Measurements from ENCODE around the gene CFL1.

CFL1 gene

DNA sequence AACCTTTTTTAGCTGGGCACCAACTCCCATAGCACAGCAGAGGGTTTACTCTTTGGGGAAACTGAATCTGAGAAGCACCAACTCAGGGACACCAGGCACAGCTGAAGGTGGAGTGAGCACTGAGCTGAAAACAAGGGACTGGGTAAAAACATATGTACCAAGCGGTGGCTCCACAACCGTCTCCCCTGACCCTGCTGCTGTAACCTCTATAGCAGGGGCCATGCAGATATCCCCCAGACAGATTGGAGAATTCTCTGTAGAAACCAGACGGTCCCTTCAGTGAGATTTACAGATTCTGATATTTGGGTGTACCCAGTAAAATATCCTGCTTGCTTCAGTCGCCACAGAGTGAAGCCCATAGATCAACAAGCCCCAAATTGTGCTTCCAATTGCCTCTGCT lies 28.5 kb downstream of the CFL1 start:
- DNase-seq = no peak

DNA sequence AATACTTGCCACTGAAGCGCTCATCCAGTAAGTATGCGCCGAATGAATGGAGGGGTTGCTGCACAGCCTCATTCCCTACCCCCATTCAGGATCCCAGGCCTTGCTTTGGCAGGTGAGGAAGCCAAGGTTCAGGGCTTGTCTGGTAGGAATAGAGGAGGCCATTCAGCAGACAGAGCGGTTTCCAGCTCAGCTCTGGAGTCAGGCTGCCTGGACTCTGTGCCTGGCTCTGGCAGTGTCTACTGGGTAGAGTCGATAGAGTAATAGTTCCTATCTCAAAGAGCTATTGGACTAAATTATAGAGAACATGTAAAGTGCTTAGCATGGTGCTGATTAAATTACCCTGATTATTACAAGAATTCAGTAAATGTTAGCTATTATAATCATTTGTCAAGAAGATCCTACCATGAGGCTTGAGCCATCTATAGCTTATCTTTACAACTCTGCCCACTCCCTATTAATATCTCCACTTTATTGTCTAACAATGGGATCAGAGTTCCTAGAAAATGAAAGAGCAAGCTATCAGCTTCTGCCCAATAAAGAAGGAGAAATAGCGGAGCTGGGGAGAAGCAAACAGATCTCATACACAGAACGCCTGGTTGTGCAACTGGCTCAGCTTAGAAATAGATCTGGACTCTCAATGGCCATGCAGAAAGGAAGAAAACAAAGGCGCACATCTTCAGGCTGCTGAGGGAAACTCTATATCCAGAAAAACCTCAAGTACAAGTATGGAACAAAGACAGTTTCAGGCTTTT lies 30.8 kb downstream of the CFL1 start:
- no peak for DNase-seq

GRCh38 chr11:65822776-65823528 lies 35.0 kb downstream of the CFL1 start:
- DNase-seq = no peak

DNA sequence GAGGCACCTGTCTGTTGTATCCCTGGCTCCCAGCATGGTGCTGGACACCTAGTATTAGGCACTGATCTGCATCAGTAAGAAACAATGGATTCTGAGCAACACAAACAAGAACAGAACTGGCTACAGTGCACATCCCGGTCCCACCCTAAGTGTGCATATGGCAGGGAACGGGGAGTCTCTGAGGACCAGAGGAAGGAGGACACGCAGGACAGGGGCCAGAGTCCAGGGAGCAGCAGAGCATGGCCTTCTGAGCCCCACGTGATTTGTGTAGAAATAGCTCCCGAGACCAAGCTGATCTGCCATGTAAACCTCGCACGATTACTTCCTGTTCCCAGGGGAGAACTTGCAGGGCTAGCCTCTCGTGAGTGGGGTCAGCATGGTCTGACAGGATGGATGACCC lies 36.9 kb downstream of the CFL1 start:
- peak; percentile 63 for DNase-seq

DNA sequence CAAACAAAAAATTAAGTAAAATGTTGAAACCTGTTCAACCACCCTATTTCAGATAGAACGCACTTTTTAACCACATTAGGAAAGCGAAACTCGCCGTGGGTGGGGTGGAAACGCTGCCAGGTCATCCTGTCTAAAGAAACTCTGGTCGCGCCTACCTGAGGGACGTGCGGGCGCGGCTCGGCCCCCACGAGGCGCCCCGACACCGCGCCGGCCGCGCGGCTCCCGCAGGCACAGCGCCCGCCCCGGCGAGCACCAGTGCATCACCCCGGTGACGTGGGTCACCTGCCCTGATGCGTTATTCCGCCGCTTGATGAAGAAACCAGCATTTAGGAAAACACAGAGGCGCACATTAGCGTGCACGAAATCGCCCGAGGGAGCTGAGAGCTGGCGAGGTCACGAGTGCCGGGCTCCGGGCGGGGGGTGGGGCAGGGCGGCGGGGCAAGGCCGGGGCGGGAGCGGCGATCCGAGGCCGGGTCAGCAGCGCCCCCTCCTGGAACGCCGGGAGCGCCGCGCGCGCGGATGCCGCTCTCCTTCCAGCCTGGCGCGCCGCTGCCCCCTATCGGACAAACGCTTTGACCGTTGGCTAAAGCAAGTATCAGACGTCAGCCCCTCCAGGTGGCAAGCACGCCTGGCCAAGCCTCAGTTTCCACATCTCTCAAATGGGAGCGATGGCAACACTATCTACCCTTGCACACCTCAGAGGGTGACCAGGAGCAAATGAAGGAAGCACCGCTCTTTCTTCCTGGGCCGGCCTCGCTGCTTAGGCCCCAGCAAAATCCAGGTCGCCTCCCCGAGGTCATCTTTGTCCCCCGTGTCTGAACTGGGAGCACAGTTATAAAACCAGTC lies 39.9 kb downstream of the CFL1 start:
- peak; percentile 90 for DNase-seq

DNA sequence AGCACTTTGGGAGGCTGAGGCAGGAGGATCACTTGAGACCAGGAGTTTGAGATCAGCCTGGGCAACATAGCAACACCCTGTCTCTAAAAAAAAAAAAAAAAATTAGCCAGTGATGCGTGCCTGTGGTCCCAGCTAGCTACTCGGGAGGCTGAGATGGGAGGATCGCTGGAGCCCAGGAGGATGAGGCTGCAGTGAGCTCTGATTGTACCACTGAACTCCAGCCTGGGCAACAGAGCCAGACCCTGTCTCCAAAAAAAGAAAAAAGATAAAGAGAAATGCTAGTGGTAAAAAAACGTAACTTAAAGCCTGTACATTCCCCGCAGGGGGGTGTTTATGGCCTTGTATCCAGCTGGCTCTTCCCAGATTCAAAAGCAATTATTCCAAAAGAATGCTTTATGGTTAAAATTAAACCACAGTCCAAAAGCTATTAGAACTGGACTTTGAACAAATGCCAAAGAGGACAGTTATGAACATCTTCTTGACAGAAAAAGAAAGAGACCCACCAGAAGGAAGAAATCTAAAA lies 40.6 kb downstream of the CFL1 start:
- DNase-seq = no peak

DNA sequence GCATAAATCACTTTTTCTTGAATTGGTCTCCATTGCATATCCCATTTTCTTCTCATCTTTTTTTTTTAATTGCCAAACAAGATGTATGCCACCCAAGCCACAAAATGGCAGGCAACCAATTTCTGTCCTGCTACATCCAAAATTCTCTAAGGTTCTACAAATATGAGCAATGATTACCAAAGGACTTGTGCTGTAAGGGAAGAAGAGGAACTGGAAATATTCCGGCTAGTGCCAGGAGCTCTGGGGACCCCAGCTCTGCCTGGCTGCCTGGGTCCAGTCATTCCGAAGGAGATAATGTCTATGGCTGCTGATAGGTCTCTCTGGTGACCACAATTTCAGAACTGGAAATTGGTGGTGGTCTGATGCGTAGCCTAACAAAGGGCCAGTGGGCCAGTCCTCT lies 41.3 kb downstream of the CFL1 start:
- DNase-seq = no peak

- DNase-seq = no peak
These were observed 42.9 kb downstream of the CFL1 start for GRCh38 chr11:65814986-65815565.

GRCh38 chr11:65814131-65814985 lies 43.6 kb downstream of the CFL1 start:
- DNase-seq = no peak

GRCh38 chr11:65811764-65812475 lies 46.1 kb downstream of the CFL1 start:
- DNase-seq = no peak

- DNase-seq = no peak
These were observed 47.7 kb downstream of the CFL1 start for GRCh38 chr11:65810046-65810868.

GRCh38 chr11:65809496-65809895 lies 48.5 kb downstream of the CFL1 start:
- no peak for DNase-seq

- no peak for DNase-seq
These were observed 49.1 kb downstream of the CFL1 start for GRCh38 chr11:65808744-65809341.

GRCh38 chr11:65806979-65807378 lies 51.0 kb downstream of the CFL1 start:
- no peak for DNase-seq
